MM.1S (cell line): Measurements from ENCODE around the gene NAALADL1.

Experiments used
- DNase-seq: peaks from one replicate; pipeline ENCODE4 v3.0.0-alpha.2; 2015
- H2AFZ ChIP-seq: fragments of 300-600 bp; sonication (generic); 2 replicates; pipeline ENCODE4 v1.6.0; 2016; ENCODE audit warnings: antibody characterized with exemption, low read length
- H3F3A ChIP-seq: fragments of 300-600 bp; sonication (generic); 2 replicates; pipeline ENCODE4 v1.6.1; 2016; ENCODE audit warnings: mild to moderate bottlenecking, antibody characterized with exemption, low read length, moderate library complexity, mixed read lengths; ENCODE audit not compliant: insufficient read depth
- H3K27ac ChIP-seq: fragments of 300-600 bp; sonication (generic); 2 replicates; pipeline ENCODE4 v1.5.1; 2016; ENCODE audit warnings: mild to moderate bottlenecking, low read length
- H3K27me3 ChIP-seq: fragments of 300-600 bp; sonication (generic); replicated peaks from 2 replicates; pipeline ENCODE4 v1.6.0; 2016; ENCODE audit warnings: low read length; ENCODE audit not compliant: insufficient read depth
- H3K36me3 ChIP-seq: fragments of 300-600 bp; sonication (generic); replicated peaks from 2 replicates; pipeline ENCODE4 v1.6.1; 2016; ENCODE audit warnings: mild to moderate bottlenecking, low read length, mixed read lengths; ENCODE audit not compliant: insufficient read depth
- H3K4me1 ChIP-seq: fragments of 300-600 bp; sonication (generic); 2 replicates; pipeline ENCODE4 v1.6.1; 2016; ENCODE audit warnings: low read length, mixed read lengths
- H3K4me2 ChIP-seq: fragments of 300-600 bp; sonication (generic); 2 replicates; pipeline ENCODE4 v1.6.0; 2016; ENCODE audit warnings: low read depth, low read length
- H3K4me3 ChIP-seq: fragments of 300-600 bp; sonication (generic); 2 replicates; pipeline ENCODE4 v1.5.1; 2016; ENCODE audit warnings: low read length, mixed read lengths
- H3K79me2 ChIP-seq: fragments of 300-600 bp; sonication (generic); 2 replicates; pipeline ENCODE4 v1.6.1; 2016; ENCODE audit warnings: mixed run types, low read length, mixed read lengths
- H3K9ac ChIP-seq: fragments of 300-600 bp; sonication (generic); 2 replicates; pipeline ENCODE4 v1.6.1; 2016; ENCODE audit warnings: low read length, mixed read lengths
- H3K9me2 ChIP-seq: fragments of 300-600 bp; sonication (generic); replicated peaks from 2 replicates; pipeline ENCODE4 v1.6.1; 2016; ENCODE audit warnings: mild to moderate bottlenecking, low read length, mixed read lengths; ENCODE audit not compliant: insufficient read depth
- H3K9me3 ChIP-seq: fragments of 300-600 bp; sonication (generic); replicated peaks from 2 replicates; pipeline ENCODE4 v1.6.1; 2016; ENCODE audit warnings: mild to moderate bottlenecking, low read length, mixed read lengths; ENCODE audit not compliant: insufficient read depth
- H4K20me1 ChIP-seq: fragments of 300-600 bp; sonication (generic); 2 replicates; pipeline ENCODE4 v1.6.1; 2016; ENCODE audit warnings: mild to moderate bottlenecking, low read length, moderate library complexity, mixed read lengths; ENCODE audit not compliant: insufficient read depth
- EZH2 ChIP-seq: fragments of 300-600 bp; sonication (generic); optimal IDR thresholded peaks from 2 replicates; pipeline ENCODE3; 2017; ENCODE audit warnings: low read depth, mild to moderate bottlenecking, antibody characterized with exemption, low read length, mixed read lengths
- EZH2phosphoT487 ChIP-seq: fragments of 300-600 bp; sonication (generic); IDR thresholded peaks from 2 replicates; pipeline ENCODE4 v1.6.1; 2018; ENCODE audit warnings: antibody characterized with exemption, low read length
- TF ChIP-seq, protein P1 (sequence below): fragments of 300-600 bp; sonication (generic); IDR thresholded peaks from 2 replicates; pipeline ENCODE4 v1.5.1; 2016; ENCODE audit warnings: antibody characterized with exemption, low read length, mixed read lengths

NAALADL1 gene

DNA sequence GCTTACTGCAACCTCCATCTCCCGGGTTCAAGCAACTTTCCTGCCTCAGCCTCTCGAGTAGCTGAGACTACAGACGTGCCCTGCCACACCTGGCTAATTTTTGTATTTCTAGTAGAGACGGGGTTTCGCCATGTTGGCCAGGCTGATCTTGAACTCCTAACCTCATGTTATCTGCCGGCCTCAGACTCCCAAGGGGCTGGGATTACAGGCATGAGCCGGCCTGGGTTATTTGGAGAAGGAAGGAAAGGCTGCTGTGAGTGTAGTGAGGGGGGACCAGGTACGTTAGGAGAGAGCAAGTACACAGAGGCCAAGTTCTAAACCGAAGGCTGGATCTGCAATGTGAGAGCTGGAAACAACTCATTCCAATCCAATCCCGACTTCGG lies 62.0 kb downstream of the NAALADL1 start:
- Histone ChIP-seq H3K27me3 (no peaks in the 10 kb centered on the region), H3F3A (no peaks in the 10 kb centered on the region), H3K27ac (no peak overlapping the region), H3K9ac (no peak overlapping the region), H4K20me1 (no peaks in the 10 kb centered on the region), H2AFZ (peak overlapping the region; percentile 42), H3K9me2 (no peaks in the 10 kb centered on the region), H3K36me3 (no peaks in the 10 kb centered on the region), H3K4me1 (peaks cover 8% of the 10 kb centered on the region), H3K79me2 (no peaks in the 10 kb centered on the region), H3K4me3 (no peak overlapping the region), H3K9me3 (no peaks in the 10 kb centered on the region), H3K4me2 (peak overlapping the region; percentile 57; the same call in 1 of the 2 replicates)
- no peak for DNase-seq
- no peak for TF ChIP-seq EZH2
- TF ChIP-seq, protein P1, sequence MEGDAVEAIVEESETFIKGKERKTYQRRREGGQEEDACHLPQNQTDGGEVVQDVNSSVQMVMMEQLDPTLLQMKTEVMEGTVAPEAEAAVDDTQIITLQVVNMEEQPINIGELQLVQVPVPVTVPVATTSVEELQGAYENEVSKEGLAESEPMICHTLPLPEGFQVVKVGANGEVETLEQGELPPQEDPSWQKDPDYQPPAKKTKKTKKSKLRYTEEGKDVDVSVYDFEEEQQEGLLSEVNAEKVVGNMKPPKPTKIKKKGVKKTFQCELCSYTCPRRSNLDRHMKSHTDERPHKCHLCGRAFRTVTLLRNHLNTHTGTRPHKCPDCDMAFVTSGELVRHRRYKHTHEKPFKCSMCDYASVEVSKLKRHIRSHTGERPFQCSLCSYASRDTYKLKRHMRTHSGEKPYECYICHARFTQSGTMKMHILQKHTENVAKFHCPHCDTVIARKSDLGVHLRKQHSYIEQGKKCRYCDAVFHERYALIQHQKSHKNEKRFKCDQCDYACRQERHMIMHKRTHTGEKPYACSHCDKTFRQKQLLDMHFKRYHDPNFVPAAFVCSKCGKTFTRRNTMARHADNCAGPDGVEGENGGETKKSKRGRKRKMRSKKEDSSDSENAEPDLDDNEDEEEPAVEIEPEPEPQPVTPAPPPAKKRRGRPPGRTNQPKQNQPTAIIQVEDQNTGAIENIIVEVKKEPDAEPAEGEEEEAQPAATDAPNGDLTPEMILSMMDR, result no peak
- TF ChIP-seq EZH2phosphoT487, result no peak
